H1 (cell line): ENCODE measurements around the gene ITGA3. TPM values are rescaled to one million over a fixed set of nuclear protein-coding genes. Genes with fewer than 3 reads are reported as not detected.

Experiments
- BACH1 ChIP-seq: IDR thresholded peaks from 2 replicates; pipeline ENCODE4 v1.6.1; 2012; ENCODE audit warnings: low read length, improper control_type of control experiment
- CHD1 ChIP-seq: IDR thresholded peaks from 2 replicates; pipeline ENCODE4 v1.6.1; 2012; ENCODE audit warnings: low read depth, low read length, improper control_type of control experiment
- GABPA ChIP-seq: IDR thresholded peaks from 2 replicates; pipeline ENCODE4 v1.6.1; 2011; ENCODE audit warnings: mild to moderate bottlenecking, low read length, moderate library complexity, borderline replicate concordance; ENCODE audit not compliant: insufficient read depth
- HDAC2 ChIP-seq, 2 experiments: fragments of 300-600 bp in 1 of 2; sonication (generic) in 1 of 2; IDR thresholded peaks; 2 replicates each; pipeline ENCODE4 v1.6.1; 2011 to 2012; ENCODE audit warnings: low read depth in 2 of 2, low read length in 2 of 2, mild to moderate bottlenecking in 2 of 2, moderate library complexity in 2 of 2, borderline replicate concordance in 1 of 2, inconsistent platforms in 1 of 2
- JUN ChIP-seq: IDR thresholded peaks from 2 replicates; pipeline ENCODE4 v1.6.1; 2011; ENCODE audit warnings: low read depth, mild to moderate bottlenecking, improper control_type of control experiment, low read length
- NANOG ChIP-seq: IDR thresholded peaks from 2 replicates; pipeline ENCODE4 v1.6.1; 2011; ENCODE audit warnings: low read length, low read depth, mild to moderate bottlenecking, inconsistent platforms; ENCODE audit not compliant: insufficient read depth, poor library complexity, severe bottlenecking
- RNF2 ChIP-seq: fragments of 200-900, 300-1000 bp; sonication (generic); IDR thresholded peaks from 2 replicates; pipeline ENCODE4 v1.7.1; 2016; ENCODE audit warnings: borderline replicate concordance, low read depth, mild to moderate bottlenecking, antibody characterized with exemption, low read length; ENCODE audit not compliant: poor library complexity, severe bottlenecking; ENCODE audit errors: missing control alignments
- TEAD4 ChIP-seq: IDR thresholded peaks from 2 replicates; pipeline ENCODE4 v1.6.1; 2012; ENCODE audit warnings: low read depth, low read length, inconsistent platforms, mixed read lengths
- polyA plus RNA-seq, 7 experiments: library from polyadenylated mRNA; depleted of rRNA in 3 of 7; stranded (reverse) in 5 of 7; unstranded in 2 of 7; fragments of >200 nt in 5 of 7; fragments of 200-250 nt in 2 of 7; gene quantifications; 1 replicate in 5 of 7; 2 replicates in 1 of 7; 4 replicates in 1 of 7; pipeline versions ENCODE4 v1.2.1 to v1.2.3, GENCODE V29; 2011 to 2013; ENCODE audit warnings: missing spikeins in 2 of 7, mixed read lengths in 2 of 7
- total RNA-seq: library from RNA; stranded (reverse); fragmentation: NEBNext Ultra II Directional; extraction: Animal tissue kit (Norgen Biotek cat#: 25700); gene quantifications from 2 replicates; pipeline ENCODE4 v1.2.1, GENCODE V29; 2021
- TF ChIP-seq, protein P1 (sequence below): fragments of 300-600 bp; sonication (generic); IDR thresholded peaks from 2 replicates; pipeline ENCODE4 v1.7.1; 2012; ENCODE audit warnings: low read length, moderate library complexity, mild to moderate bottlenecking, inconsistent platforms; ENCODE audit not compliant: insufficient replicate concordance

ITGA3 gene
- total and polyA plus RNA-seq, 2 of the 8 experiments (the other 6 are each of a cell fraction or from before 2014, with no cell fraction given) = 24.0 to 24.2 TPM

DNA sequence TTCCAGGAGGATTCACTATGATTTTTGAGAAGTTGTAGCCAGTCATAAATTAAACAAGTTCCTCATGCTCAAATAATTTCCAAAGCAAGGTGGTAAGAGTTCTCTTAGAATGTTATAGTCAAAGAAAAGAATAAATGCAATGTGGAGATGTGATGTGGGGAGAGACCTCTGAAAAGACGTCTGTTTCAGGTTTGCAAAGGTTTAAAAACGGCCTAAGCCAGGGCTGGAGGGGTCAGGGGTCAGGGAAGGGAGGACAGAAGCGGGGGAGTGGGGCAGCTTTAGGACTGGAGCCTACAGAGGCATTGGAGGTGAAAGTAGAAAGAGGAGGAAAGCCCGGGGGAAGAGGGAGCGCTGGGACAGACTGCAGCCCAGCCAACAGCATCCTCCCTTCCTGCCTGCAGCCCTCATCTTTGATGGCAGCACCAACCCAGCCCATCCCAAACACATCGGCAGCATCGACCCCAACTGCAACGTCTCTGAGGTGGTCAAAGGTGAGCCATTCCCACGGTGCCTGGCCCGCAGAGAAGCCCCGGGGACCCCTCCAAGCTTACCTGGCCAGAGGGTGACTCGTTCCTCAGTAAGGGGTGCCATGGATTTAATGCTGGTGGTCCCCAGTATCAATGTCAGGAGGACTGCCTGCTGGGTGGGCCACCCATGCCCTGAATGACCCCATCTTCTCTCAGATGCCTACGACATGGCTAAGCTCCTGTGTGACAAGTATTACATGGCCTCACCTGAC is 50.7 kb downstream of the ITGA3 start (continued):
- TF ChIP-seq, protein P1, sequence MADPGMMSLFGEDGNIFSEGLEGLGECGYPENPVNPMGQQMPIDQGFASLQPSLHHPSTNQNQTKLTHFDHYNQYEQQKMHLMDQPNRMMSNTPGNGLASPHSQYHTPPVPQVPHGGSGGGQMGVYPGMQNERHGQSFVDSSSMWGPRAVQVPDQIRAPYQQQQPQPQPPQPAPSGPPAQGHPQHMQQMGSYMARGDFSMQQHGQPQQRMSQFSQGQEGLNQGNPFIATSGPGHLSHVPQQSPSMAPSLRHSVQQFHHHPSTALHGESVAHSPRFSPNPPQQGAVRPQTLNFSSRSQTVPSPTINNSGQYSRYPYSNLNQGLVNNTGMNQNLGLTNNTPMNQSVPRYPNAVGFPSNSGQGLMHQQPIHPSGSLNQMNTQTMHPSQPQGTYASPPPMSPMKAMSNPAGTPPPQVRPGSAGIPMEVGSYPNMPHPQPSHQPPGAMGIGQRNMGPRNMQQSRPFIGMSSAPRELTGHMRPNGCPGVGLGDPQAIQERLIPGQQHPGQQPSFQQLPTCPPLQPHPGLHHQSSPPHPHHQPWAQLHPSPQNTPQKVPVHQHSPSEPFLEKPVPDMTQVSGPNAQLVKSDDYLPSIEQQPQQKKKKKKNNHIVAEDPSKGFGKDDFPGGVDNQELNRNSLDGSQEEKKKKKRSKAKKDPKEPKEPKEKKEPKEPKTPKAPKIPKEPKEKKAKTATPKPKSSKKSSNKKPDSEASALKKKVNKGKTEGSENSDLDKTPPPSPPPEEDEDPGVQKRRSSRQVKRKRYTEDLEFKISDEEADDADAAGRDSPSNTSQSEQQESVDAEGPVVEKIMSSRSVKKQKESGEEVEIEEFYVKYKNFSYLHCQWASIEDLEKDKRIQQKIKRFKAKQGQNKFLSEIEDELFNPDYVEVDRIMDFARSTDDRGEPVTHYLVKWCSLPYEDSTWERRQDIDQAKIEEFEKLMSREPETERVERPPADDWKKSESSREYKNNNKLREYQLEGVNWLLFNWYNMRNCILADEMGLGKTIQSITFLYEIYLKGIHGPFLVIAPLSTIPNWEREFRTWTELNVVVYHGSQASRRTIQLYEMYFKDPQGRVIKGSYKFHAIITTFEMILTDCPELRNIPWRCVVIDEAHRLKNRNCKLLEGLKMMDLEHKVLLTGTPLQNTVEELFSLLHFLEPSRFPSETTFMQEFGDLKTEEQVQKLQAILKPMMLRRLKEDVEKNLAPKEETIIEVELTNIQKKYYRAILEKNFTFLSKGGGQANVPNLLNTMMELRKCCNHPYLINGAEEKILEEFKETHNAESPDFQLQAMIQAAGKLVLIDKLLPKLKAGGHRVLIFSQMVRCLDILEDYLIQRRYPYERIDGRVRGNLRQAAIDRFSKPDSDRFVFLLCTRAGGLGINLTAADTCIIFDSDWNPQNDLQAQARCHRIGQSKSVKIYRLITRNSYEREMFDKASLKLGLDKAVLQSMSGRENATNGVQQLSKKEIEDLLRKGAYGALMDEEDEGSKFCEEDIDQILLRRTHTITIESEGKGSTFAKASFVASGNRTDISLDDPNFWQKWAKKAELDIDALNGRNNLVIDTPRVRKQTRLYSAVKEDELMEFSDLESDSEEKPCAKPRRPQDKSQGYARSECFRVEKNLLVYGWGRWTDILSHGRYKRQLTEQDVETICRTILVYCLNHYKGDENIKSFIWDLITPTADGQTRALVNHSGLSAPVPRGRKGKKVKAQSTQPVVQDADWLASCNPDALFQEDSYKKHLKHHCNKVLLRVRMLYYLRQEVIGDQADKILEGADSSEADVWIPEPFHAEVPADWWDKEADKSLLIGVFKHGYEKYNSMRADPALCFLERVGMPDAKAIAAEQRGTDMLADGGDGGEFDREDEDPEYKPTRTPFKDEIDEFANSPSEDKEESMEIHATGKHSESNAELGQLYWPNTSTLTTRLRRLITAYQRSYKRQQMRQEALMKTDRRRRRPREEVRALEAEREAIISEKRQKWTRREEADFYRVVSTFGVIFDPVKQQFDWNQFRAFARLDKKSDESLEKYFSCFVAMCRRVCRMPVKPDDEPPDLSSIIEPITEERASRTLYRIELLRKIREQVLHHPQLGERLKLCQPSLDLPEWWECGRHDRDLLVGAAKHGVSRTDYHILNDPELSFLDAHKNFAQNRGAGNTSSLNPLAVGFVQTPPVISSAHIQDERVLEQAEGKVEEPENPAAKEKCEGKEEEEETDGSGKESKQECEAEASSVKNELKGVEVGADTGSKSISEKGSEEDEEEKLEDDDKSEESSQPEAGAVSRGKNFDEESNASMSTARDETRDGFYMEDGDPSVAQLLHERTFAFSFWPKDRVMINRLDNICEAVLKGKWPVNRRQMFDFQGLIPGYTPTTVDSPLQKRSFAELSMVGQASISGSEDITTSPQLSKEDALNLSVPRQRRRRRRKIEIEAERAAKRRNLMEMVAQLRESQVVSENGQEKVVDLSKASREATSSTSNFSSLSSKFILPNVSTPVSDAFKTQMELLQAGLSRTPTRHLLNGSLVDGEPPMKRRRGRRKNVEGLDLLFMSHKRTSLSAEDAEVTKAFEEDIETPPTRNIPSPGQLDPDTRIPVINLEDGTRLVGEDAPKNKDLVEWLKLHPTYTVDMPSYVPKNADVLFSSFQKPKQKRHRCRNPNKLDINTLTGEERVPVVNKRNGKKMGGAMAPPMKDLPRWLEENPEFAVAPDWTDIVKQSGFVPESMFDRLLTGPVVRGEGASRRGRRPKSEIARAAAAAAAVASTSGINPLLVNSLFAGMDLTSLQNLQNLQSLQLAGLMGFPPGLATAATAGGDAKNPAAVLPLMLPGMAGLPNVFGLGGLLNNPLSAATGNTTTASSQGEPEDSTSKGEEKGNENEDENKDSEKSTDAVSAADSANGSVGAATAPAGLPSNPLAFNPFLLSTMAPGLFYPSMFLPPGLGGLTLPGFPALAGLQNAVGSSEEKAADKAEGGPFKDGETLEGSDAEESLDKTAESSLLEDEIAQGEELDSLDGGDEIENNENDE = no peak
- TF ChIP-seq TEAD4 (no peak), GABPA (no peak), HDAC2 (IDR thresholded peaks at IDR 0.05; ENCODE audit: borderline replicate concordance in 1 of 2, low read depth in 2 of 2, low read length in 2 of 2) (no peak), JUN (no peak), NANOG (no peak), CHD1 (no peak), RNF2 (no peak), BACH1 (no peak)
